ENCODE data around the gene ARID1B.
A peak's percentile ranks its signal among the peaks of the same experiment; 100 is the strongest.

Gene ARID1B

GRCh38 chr6:156953479-156954146 lies 176.4 kb downstream of the ARID1B start:
- DNase-seq (ENCODE audit: low read depth) = peak; percentile 99
- TF ChIP-seq CTCF (conservative IDR thresholded peaks at IDR 0.05; ENCODE audit: low read depth, low read length) = peak; percentile 61

GRCh38 chr6:156954191-156954590 lies 177.0 kb downstream of the ARID1B start:
- H3K4me3 ChIP-seq (ENCODE audit: low read depth, low read length) = no peak overlapping the region
- no peak for TF ChIP-seq CTCF (conservative IDR thresholded peaks at IDR 0.05; ENCODE audit: low read depth, low read length)
- peak; percentile 59 for DNase-seq (ENCODE audit: low read depth)

More at GRCh38 chr6:156953479-156954146, 176.4 kb downstream of the ARID1B start:
- peak overlapping the region; percentile 17 for H3K4me3 ChIP-seq (ENCODE audit: low read depth, low read length)

GRCh38 chr6:156954816-156955215 lies 177.6 kb downstream of the ARID1B start:
- H3K4me3 ChIP-seq (ENCODE audit: low read depth, low read length) = no peak overlapping the region
- no peak for DNase-seq (ENCODE audit: low read depth)
- no peak for TF ChIP-seq CTCF (conservative IDR thresholded peaks at IDR 0.05; ENCODE audit: low read depth, low read length)

GRCh38 chr6:156955494-156956183 lies 178.5 kb downstream of the ARID1B start:
- no peak overlapping the region for H3K4me3 ChIP-seq (ENCODE audit: low read depth, low read length)
- TF ChIP-seq CTCF (conservative IDR thresholded peaks at IDR 0.05; ENCODE audit: low read depth, low read length) = no peak
- peak; percentile 65 for DNase-seq (ENCODE audit: low read depth)

- TF ChIP-seq CTCF (conservative IDR thresholded peaks at IDR 0.05; ENCODE audit: low read depth, low read length) = no peak
- H3K4me3 ChIP-seq (ENCODE audit: low read depth, low read length) = no peak overlapping the region
- DNase-seq (ENCODE audit: low read depth) = no peak
Measured at GRCh38 chr6:156956286-156956685, 179.1 kb downstream of the ARID1B start.

- no peak for DNase-seq (ENCODE audit: low read depth)
- TF ChIP-seq CTCF (conservative IDR thresholded peaks at IDR 0.05; ENCODE audit: low read depth, low read length) = no peak
Measured at GRCh38 chr6:156957931-156958547, 180.9 kb downstream of the ARID1B start.

More at GRCh38 chr6:156957931-156958547, 180.9 kb downstream of the ARID1B start:
- H3K4me3 ChIP-seq (ENCODE audit: low read depth, low read length) = no peak overlapping the region

Measured in choroid plexus epithelial cell (primary cell).